Stimulated activated CD8-positive, alpha-beta memory T cell treated with anti-CD3 and anti-CD28 coated beads, Interleukin-15, amount 100 ng/mL, for 1 hour (primary cell): Measurements from ENCODE around the gene FEN1.

Experiments used
- DNase-seq: peaks from one replicate; pipeline ENCODE4 v3.0.0-alpha.2; 2020; ENCODE audit warnings: low read depth

The FEN1 gene

DNA sequence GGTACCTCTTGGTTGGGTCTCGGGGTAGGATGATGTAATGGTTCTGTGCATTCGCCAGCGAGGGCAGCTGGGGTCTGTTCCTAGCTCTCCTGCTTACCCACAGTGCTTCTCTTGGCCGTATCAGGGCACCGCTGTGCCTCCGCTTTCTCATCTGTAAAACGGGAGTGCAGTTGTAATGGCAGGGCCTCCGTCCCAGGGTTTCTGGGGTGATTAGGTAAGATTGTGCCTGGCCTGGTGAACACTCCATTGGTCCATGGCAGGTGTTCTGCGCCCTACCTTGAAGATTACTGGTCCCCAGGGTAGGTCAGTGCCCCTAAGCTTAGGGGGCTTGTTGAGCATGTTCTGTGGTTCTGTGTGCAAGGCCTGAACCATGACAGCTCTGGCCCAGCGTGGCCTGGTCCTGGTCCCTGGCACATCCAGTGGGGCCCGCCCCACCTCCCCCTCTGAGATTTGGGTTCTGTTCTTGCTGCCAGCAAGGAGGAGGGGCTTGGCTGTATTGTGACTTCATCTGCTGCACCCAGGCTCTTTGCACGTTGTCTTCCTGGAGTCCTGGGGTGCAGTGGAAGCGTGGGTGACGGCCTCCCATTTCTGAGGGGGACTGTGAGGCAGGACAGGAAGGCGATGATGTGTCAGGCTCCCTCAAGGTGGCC lies 35.4 kb upstream of the FEN1 start:
- no peak for DNase-seq

DNA sequence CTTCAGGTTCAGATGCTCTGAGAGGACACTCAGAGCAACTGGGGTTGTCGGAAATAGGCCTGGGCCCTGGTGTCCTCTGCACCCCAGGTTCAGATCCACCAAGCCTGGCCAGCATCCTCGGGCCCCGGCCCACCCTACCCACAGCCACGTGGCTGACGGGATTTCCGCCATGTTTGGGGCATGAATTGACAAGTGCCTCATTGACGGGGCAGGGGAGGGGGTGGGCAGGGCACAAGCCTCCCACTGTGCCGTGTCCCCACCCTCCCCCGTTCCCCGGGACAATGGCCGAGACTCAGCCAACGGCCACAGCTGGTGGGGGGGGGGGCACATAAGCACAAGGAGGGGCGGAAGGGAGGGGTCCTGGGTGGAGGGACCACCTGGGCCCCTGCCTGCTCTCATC lies 31.8 kb upstream of the FEN1 start:
- no peak for DNase-seq

DNA sequence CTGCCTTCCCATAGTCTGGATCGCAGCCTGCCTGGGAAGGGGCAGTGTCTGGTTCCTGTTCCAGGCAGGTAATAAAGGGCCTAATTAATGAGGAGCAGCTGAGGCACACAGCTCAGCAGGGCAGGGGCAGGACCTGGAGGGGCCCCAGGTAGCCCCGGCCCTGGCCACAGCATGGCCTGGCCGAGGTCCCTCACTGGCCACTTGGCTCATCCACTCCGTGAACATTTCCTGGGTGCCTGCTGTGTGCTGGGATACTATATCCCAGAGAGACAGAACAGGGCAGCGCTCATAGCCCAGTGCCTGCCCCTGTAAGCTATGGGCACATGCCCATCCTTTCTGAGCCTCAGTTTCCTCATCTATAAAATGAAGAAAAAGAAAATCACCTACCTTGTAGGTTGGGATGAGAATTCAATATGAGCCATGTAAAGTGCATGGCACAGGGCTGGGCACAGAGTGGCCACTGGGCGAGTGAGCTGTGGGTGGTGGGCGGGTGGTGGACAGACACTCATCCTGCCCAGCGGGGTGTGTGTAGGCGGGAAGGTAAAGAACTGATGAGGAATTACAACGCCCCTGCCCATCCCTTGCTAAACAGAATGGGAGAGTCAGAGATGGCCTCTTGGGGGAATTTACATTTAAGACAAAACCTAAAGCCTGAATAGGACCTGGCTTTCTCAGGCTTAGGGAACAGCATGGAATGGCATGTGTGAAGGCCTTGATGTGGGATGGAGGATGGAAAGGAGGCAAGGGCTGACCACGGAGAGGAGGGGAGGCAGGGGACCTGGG lies 31.1 kb upstream of the FEN1 start:
- no peak for DNase-seq

DNA sequence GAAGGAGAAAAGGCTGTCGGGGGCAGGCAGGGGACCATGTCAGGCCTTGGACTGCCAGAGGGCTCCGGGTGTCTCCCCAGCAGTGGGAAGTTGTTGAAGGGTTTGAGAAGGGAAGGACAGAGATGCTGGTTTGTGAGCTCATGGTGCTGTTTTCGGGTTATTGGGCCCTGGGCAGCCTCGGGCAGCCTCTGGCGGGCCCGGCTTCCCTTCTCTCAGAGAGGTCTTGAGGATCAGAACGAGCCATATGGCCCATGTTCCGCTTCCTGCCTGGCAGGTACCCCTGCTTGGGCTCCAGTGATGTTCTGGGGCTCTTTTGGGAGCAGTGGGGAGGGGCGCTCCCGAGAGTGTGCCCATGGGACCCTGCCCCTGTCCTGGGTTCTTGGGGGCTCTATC lies 30.5 kb upstream of the FEN1 start:
- DNase-seq, result no peak

DNA sequence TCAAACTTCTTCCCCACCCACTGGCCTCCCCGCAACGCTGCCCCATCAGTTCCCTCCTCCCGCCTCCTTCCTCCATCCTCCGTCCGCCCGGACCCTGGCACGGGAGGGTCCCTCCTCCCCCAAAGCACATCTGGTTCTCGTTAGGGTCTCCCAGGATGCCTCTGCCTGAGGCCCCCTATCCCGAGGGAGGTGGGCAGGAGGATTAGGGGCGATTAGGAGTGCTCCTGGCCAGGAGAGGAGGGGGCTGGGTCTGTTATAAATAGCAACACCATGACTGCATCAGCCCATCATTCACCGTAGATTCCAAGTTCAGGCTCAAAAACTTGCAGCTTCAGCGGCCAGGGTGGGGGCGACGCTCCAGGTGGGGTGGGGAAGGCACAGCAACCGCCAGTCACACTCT lies 29.9 kb upstream of the FEN1 start:
- DNase-seq, result no peak

DNA sequence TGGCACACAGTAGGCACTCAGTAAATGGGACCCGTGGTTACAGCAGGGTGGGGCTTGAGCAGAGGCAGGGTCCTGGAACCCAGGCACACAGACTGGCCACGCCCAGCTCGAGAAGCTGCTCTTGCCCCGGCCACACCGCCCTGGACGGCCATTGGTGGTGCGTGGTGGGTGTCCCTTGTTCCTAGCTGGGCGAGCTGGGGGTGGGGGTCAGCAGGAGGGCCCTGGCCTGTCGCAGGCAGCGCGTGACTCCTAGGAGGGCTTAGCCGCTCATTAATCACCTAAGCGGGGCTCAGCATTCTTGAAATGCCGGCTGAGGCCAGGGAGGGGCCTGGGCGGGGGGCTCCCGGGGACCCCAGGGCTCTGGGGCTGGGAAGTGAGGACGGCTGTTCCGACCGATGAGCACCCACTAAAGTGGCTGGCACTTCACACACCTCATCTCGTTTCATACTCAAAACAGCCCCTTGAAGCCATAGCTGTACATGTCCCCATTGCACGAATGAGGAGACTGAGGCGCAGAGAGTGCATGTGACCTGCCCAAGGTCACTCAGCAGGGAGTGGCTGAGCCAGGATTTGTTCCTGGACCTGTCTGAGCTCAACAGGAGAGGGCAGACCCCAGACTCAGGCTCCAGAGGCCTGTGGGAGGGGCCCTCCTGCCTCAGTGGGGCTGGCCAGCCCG lies 28.6 kb upstream of the FEN1 start:
- DNase-seq, result no peak

DNA sequence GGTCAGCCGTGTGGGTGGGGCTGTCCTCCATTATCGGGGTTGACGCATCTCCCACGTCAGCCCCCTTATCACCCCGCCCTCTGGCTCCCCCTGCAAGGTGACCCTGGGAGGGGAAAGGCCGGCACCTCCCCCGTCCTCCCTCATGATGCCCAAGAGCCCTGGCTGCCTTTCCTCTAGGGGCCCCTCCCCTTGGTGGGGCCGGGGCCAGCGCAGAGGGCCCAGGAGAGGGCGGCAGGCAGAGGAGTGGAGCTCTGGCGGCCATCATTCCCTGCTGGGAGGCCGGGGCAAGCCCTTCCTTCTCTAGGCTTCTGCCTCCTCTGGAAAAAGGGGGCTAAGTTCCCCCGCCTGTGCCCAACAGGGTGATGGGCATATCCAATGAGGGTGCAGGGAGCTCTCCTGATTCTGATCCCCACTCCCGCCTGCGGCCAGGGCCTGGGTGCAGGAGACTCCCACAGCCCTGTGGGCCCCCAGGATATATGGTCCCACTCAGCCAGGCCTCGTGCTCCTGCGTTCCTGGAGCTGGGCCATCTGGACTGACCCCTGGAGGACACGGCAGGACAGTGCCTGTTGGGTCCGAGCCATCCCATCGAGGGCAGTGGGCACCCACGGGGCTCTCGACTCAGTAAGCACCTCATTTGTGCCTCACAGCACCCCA lies 28.0 kb upstream of the FEN1 start:
- no peak for DNase-seq

DNA sequence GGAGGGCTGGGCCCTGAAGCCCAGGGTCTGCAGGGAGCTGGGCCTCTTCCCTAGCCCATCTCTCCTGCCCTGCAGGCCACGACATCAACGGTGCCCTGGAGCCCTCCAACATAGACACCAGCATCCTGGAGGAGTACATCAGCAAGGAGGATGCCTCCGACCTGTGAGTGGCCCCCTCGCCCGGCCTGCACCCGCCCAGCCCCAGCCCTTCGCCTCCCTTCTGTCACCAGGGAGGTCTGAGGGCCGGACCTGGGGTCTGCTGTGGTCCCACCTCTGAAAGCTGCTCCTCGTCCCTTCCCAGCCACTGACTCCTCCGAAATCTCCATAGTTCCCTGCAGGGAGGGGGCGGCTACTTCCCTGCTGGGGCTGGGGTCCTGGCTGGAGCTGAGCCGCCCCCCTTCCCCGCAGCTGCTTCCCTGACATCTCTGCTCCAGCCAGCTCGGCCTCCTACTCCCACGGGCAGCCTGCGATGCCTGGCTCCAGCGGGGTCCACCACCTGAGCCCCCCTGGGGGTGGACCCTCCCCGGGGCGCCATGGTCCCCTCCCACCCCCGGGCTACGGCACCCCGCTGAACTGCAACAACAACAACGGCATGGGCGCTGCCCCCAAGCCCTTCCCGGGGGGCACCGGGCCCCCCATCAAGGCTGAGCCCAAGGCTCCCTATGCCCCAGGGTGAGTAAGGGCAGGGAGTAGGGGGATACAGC lies 27.0 kb upstream of the FEN1 start:
- no peak for DNase-seq

DNA sequence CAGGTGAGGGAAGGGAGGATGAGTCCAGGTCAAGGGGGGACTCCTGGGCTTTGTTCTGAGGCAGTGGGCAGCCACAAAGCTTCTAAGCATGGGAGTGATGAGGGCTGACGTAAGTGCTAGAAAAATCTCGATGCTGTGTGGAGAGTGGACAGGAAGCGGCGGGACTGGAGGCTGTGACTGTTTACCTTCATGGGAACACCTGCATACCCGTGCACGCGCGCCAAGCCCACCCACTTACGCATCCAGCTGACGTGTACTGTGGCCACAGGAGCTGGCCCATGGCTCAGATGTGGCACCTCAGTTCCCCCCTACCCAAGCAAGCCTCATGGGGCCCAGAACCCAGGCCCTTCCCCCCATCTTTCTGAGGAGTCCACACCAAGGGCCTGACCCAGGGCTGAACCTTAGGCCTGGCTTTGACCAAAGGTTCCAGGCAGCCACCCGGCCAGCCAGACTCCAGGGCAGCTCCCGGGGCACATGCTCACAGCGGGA lies 26.3 kb upstream of the FEN1 start:
- no peak for DNase-seq

DNA sequence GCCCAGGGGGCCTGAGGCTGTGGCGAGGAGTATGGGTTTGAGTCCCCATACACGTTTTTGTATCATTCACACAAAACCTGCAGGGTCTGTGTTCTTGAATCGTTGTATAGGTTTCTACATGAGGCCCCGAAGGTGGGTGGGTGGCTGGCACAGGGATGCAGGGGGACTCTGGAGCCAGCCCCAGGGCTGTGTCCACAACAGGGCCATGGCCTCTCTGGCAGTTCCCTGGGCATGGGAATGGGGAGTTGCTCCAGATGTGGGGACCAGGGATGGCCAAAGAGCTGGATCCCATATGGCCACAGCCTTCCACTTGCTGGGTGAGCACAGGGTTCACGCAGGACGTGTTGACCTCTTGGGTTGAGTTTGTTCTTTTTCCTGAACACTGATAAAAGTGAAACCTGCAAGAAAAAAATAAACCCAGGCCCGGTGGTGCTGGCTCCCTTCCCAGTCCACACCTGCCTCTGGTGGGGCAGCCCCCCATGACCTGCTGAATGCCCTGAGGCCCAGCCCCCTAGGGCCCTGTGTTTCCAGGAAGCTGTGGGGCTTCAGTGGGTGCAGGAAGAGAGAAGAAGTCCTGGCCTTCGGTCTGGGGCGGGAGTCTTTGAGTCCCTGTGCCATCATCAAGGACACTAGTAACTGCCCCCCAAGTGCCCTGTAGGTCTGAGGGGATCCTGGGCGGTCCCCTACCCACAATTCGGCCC lies 24.2 kb upstream of the FEN1 start:
- DNase-seq, result no peak

DNA sequence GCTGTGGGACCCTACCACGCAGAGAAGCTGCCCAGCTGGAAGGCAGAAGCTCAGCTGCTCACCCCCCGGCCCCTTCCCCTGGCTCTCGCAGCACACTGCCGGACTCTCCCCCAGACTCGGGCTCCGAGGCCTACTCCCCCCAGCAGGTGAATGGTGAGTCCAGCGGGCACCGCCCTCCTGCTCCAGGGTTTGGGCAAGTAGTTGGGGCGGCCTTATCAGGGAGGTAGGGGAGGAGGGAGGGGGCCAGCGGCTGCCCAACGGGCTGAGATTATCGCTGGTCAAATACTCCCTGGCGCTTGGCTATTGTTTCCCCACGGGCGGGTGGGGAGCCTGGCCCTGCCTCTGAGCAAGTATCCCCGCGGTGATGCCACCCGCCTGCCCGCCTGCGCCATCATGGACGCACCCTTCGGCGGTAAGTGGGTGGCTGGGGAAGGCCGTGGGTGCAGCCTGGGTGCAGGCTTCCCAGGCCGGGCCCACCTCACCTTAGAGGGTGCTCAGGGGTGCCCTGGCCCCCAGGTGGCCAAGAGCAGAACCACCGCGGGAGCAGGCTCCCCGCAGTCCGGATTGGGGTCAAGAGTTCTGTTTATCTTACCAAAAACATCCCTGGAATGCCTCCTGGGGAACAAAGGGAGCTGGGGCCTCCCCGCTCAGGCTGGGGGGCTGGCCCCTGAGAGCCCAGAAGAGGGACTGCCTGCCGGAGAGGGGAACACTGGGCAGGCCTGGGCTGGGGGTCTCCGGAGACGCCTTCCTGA lies 23.4 kb upstream of the FEN1 start:
- DNase-seq, result no peak

DNA sequence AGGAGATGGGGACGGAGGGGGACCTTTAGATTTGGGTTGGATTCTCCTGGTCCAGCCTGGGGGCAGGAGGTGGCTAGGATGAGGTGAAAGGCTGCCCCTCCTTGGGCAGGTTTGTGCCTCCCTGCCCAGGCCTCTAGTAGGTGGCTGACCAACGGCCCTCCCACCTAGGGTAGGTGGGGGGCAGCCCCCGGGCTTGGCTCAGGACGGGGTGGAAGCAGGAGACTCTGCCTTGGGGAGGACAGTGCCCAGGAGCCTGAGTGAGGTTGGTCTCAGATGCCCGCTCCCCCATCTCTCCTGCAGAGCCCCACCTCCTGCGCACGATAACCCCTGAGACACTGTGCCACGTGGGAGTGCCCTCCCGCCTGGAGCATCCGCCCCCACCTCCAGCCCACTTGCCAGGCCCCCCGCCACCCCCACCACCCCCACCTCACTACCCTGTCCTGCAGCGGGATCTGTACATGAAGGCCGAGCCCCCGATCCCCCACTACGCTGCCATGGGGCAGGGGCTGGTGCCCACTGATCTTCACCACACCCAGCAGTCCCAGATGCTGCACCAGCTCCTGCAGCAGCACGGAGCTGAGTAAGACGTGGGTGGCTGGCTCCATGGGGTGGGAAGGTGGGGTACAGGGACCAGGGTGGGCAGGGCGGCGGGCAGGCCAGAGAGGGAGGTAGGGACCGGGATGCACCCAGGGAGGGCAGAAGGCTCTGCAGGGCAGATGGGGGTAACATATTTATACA lies 22.6 kb upstream of the FEN1 start:
- DNase-seq, result no peak

DNA sequence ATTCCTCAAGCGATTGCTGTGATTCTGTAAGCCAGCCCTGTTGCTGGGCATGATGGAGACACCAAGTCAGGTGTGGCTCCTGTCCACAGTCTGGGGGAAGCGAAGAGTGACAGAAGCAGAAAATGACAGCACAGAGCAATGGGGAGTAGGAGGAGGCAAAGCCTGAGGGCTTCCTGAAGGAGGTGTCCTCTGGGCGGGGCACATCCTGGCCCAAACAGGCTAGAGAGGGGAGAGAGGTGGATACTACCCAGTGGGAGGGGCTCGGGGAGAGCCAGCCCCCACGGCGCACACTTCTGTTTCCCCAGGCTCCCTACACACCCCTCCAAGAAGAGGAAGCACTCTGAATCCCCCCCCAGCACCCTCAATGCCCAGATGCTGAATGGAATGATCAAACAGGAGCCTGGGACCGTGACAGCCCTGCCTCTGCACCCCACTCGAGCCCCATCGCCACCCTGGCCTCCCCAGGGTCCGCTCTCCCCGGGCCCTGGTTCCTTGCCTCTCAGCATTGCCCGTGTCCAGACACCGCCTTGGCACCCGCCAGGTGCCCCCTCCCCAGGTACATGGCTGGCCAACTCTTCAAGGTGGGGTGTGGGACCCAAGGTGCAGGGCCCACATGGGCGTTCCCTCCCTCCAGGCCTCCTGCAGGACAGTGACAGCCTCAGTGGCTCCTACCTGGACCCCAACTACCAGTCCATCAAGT lies 21.4 kb upstream of the FEN1 start:
- no peak for DNase-seq

DNA sequence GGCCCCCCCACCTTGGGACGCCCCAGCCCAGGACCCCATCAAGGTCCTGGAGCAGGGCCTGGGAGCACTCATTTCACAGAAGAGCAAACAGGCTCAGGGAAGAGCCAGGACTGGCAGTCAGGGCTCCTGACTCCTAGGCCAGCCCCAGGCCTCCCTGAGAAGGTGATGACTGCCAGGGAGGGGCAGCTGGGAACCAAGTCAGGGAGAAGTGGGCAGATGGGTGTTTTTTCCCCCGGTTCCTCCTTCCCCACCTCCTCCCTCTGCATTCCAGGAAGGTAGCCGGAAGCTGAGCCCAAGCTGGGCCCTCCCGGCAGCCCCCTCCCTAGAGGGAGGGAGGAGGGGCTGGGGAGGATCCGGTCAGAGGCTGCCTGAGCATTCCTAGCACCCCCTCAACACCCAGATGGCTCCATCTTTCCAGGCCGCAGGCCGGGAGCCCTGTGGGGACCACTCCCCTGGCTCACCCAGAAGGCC lies 20.7 kb upstream of the FEN1 start:
- no peak for DNase-seq

DNA sequence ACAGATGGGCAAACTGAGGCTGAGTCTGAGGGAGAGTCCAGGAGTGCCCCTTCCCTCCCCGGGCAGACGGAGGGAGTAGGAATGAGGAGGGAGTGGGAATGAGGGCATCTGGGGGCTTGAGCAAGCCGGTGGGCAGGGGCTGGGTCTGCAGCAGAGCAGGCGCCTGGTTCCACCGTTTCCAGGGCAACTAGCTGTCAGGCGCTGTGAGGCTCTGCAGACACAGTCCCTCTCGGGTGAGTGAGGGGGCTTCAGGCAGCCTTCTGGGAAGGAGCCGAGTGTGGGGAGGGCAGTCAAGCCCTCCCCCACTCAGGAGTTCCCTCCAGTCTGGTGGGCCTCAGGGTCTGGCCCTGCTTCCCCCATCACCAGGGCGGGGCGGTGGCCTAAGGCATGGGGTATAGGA lies 19.4 kb upstream of the FEN1 start:
- DNase-seq, result no peak

DNA sequence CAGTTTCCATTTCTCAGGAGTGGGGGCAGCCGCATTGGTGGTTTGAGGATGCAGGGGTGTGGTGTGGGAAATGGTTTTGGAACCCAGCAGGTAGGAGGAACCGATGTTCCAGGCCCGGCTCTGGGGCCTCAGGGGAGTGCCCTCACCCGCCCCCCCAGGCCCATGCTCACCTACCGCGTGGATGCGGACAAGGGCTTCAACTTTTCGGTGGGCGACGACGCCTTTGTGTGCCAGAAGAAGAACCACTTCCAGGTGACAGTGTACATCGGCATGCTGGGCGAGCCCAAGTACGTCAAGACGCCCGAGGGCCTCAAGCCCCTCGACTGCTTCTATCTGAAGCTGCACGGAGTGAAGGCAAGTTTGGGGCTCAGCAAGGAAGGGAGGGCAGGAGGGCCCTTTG lies 18.9 kb upstream of the FEN1 start:
- DNase-seq, result no peak

DNA sequence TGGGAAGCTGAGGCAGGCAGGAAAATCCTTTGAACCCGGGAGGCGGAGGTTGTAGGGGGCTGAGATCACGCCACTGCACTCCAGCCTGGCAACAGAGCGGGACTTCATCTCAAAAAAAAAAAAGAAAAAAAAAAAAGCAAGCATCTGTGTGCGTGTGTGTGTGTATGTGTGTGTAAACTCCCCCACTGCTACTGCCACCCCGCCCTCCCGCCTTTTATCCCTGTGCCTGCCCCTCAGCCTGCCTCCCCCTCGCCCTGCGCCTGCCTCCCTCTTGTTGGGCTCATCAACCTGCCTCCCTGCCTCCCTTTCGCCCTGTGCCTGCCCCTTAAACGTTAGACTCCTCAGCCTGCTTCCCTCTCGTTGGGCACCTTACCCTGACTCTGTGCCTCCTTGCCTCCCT lies 18.3 kb upstream of the FEN1 start:
- no peak for DNase-seq

DNA sequence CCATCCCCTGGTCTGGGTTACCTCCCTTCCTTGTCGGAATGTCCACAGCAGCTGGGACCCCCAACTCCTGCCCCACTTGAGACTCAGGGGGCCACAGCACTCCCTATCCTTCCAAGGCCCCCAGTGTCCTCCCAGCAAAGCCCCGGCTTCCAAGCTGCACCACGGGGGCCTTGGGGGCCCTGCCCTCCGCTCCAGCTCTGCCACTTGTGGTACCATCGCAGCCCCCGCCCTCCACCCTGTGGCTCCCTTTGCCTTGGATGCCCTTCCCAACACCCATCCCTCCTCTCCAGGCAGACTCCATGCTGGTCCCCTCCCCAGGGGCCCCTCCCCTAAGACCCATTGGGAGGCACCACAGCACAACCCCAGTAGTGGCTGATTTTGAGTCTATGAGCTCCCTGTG lies 17.6 kb upstream of the FEN1 start:
- no peak for DNase-seq
